Smooth muscle cell (in vitro differentiated cells): Measurements from ENCODE around the gene CHKA. TPM values are rescaled to one million over a fixed set of nuclear protein-coding genes. Genes with fewer than 3 reads are reported as not detected.

Source experiments
- DNase-seq: peaks from one replicate; lab custom pipeline; 2025; ENCODE audit not compliant: unreplicated experiment; lab: John Stamatoyannopoulos, UW
- H2AFZ ChIP-seq: fragments of 200-600 bp; sonication (generic); 2 replicates; pipeline ENCODE4 v1.6.0; 2016; ENCODE audit warnings: antibody characterized with exemption, low read depth, mild to moderate bottlenecking
- H3F3A ChIP-seq: fragments of 200-600 bp; sonication (generic); 2 replicates; pipeline ENCODE4 v1.6.0; 2017; ENCODE audit warnings: antibody characterized with exemption, low read depth
- H3K27ac ChIP-seq: fragments of 200-600 bp; sonication (generic); 2 replicates; pipeline ENCODE4 v1.5.1; 2016; ENCODE audit warnings: low read depth, mild to moderate bottlenecking
- H3K27me3 ChIP-seq: fragments of 200-600 bp; sonication (generic); 2 replicates; pipeline ENCODE4 v1.6.1; 2016; ENCODE audit warnings: low read depth, mild to moderate bottlenecking
- H3K36me3 ChIP-seq: fragments of 200-600 bp; sonication (generic); 2 replicates; pipeline ENCODE4 v1.5.1; 2016; ENCODE audit warnings: low read depth
- H3K4me1 ChIP-seq: fragments of 200-600 bp; sonication (generic); 2 replicates; pipeline ENCODE4 v1.5.1; 2016; ENCODE audit warnings: low read depth
- H3K4me2 ChIP-seq: fragments of 200-600 bp; sonication (generic); 2 replicates; pipeline ENCODE4 v1.6.0; 2016; ENCODE audit warnings: mild to moderate bottlenecking
- H3K4me3 ChIP-seq: fragments of 200-600 bp; sonication (generic); 2 replicates; pipeline ENCODE4 v1.5.1; 2016; ENCODE audit warnings: mild to moderate bottlenecking
- H3K79me2 ChIP-seq: fragments of 200-600 bp; sonication (generic); 2 replicates; pipeline ENCODE4 v1.6.0; 2016; ENCODE audit warnings: low read depth, mild to moderate bottlenecking
- H3K9ac ChIP-seq: fragments of 200-600 bp; sonication (generic); 2 replicates; pipeline ENCODE4 v1.6.0; 2016; ENCODE audit warnings: low read depth
- H3K9me3 ChIP-seq: fragments of 200-600 bp; sonication (generic); replicated peaks from 2 replicates; pipeline ENCODE4 v1.5.1; 2016; ENCODE audit warnings: low read depth
- H4K20me1 ChIP-seq: fragments of 200-600 bp; sonication (generic); 2 replicates; pipeline ENCODE4 v1.6.0; 2016; ENCODE audit warnings: low read depth
- WGBS: methylation state at CpG from one replicate; pipeline ENCODE4 v1.1.7; 2016; ENCODE audit warnings: low lambda C conversion rate; 5-methylcytosine and 5-hydroxymethylcytosine counted together
- polyA plus RNA-seq: library from polyadenylated mRNA; unstranded; fragments of >200 nt; fragmentation: Nextera tagmentation; extraction: Ambion mirVana; gene quantifications from 2 replicates; pipeline ENCODE4 v1.2.1, GENCODE V29; 2016
- total RNA-seq: library from RNA; depleted of rRNA; stranded (reverse); fragments of >200 nt; gene quantifications from 2 replicates; pipeline ENCODE4 v1.2.3, GENCODE V29; 2014
- TF ChIP-seq, protein P1 (sequence below): fragments of 200-600 bp; sonication (generic); IDR thresholded peaks from 2 replicates; pipeline ENCODE4 v1.5.1; 2017; ENCODE audit warnings: borderline replicate concordance, mild to moderate bottlenecking, antibody characterized with exemption; ENCODE audit not compliant: insufficient read depth, poor library complexity, severe bottlenecking

CHKA gene
- total and polyA plus RNA-seq, 2 experiments from 2014 or later, result 19.9 to 31.1 TPM

- no peak for DNase-seq
- TF ChIP-seq, protein P1, sequence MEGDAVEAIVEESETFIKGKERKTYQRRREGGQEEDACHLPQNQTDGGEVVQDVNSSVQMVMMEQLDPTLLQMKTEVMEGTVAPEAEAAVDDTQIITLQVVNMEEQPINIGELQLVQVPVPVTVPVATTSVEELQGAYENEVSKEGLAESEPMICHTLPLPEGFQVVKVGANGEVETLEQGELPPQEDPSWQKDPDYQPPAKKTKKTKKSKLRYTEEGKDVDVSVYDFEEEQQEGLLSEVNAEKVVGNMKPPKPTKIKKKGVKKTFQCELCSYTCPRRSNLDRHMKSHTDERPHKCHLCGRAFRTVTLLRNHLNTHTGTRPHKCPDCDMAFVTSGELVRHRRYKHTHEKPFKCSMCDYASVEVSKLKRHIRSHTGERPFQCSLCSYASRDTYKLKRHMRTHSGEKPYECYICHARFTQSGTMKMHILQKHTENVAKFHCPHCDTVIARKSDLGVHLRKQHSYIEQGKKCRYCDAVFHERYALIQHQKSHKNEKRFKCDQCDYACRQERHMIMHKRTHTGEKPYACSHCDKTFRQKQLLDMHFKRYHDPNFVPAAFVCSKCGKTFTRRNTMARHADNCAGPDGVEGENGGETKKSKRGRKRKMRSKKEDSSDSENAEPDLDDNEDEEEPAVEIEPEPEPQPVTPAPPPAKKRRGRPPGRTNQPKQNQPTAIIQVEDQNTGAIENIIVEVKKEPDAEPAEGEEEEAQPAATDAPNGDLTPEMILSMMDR, result no peak
- Histone ChIP-seq H3K4me3 (no peak overlapping the region), H4K20me1 (no peaks in the 10 kb centered on the region), H3K4me2 (no peak overlapping the region), H3K9ac (no peak overlapping the region), H2AFZ (no peak overlapping the region), H3K36me3 (no peaks in the 10 kb centered on the region), H3K27me3 (no peaks in the 10 kb centered on the region), H3F3A (no peaks in the 10 kb centered on the region), H3K79me2 (peaks cover 12% of the 10 kb centered on the region), H3K4me1 (peaks cover 11% of the 10 kb centered on the region), H3K9me3 (no peaks in the 10 kb centered on the region), H3K27ac (no peak overlapping the region)
- 88% methylated on average over 27 of the region's 27 CpGs for WGBS
Measured at GRCh38 chr11:68036141-68036716, 85.0 kb downstream of the CHKA start.

DNA sequence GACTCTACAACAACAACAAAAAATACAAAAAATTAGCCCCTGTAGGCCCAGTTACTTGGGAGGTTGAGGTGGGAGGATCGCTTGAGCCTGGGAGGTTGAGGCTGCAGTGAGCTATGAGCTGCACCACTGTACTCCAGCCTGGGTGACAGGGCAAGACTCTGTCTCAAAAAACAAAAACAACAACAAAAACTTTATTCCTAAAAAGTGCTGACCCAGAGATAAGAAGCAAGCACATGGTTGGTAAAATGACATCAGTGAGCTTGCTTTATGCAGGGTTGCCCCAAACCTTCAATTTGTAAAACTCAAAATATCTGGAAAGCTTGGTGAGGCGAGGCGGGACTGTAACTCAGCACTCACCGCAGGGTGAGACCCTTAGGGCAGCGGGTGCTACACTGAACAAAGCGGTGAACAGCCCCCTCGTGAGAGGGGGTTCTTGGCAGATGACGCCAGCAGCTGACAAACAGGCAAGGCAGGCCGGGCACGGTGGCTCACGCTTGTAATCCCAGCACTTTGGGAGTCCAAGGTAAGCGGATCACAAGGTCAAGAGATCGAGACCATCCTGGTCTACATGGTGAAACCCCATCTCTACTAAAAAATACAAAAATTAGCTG lies 85.8 kb downstream of the CHKA start:
- H3K79me2 ChIP-seq, result peaks cover 16% of the 10 kb centered on the region

DNA sequence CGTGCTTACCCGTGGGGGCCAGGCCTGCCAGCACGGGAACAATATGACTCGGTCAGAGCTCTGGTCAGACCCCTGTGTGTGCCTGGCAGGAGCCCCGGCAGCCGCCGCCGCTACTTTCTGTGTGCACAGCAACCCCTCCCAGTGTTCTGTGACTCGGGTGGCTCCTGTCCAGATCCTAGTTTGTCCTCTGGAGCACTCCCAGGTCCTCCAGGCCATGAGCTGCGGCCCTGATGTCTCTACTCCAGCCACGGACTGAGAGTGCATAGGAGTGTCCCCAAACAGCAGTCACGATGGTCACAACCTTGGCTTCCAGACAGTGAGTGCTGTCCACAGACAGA lies 87.5 kb downstream of the CHKA start:
- no peak overlapping the region for H3K4me3 ChIP-seq
- H3K27me3 ChIP-seq, result no peaks in the 10 kb centered on the region

More for the DNA sequence above, 85.8 kb downstream of the CHKA start:
- Histone ChIP-seq H3K9ac (no peak overlapping the region), H3K27me3 (no peaks in the 10 kb centered on the region), H3K4me1 (peaks cover 11% of the 10 kb centered on the region), H3K9me3 (no peaks in the 10 kb centered on the region), H3K27ac (no peak overlapping the region), H2AFZ (no peak overlapping the region), H3K4me2 (no peak overlapping the region), H3K4me3 (no peak overlapping the region), H4K20me1 (no peaks in the 10 kb centered on the region), H3K36me3 (no peaks in the 10 kb centered on the region), H3F3A (no peaks in the 10 kb centered on the region)
- TF ChIP-seq, protein P1, result no peak
- 93% methylated on average over 13 of the region's 13 CpGs for WGBS
- DNase-seq, result no peak

More for the DNA sequence above, 87.5 kb downstream of the CHKA start:
- Histone ChIP-seq H3K27ac (no peak overlapping the region), H3F3A (peaks cover 11% of the 10 kb centered on the region), H3K9ac (no peak overlapping the region), H4K20me1 (no peaks in the 10 kb centered on the region), H3K9me3 (no peaks in the 10 kb centered on the region), H3K36me3 (no peaks in the 10 kb centered on the region), H3K79me2 (peaks cover 16% of the 10 kb centered on the region), H2AFZ (no peak overlapping the region), H3K4me2 (no peak overlapping the region), H3K4me1 (peaks cover 16% of the 10 kb centered on the region)
- TF ChIP-seq, protein P1, result no peak
- WGBS, result 95% methylated on average over 12 of the region's 12 CpGs
- DNase-seq, result no peak
